ENCODE data around the gene DHDDS.

- TF ChIP-seq CTCF (IDR thresholded peaks at IDR 0.05): no peak
- no peak for TF ChIP-seq EZH2phosphoT487 (IDR thresholded peaks at IDR 0.05)
- TF ChIP-seq EZH2 (IDR thresholded peaks at IDR 0.05): no peak
Observed at GRCh38 chr1:26409191-26409807, 22.8 kb upstream of the DHDDS start.
